Astrocyte of the spinal cord (primary cell): ENCODE measurements around the gene FRMD4B.

Experiments used
- DNase-seq: peaks from one replicate; pipeline ENCODE4 v3.0.0; 2011; ENCODE audit warnings: low read depth, low spot score
- H3K4me3 ChIP-seq: 2 replicates; pipeline ENCODE4 v1.5.1; 2011; ENCODE audit warnings: low read depth, mild to moderate bottlenecking, low read length, moderate library complexity
- in situ Hi-C: cut with HindIII; loops from 2 replicates; pipeline ENCODE4 v1.10.0; 2017; ENCODE audit warnings: low sequenced_read_pairs
- TF ChIP-seq, protein P1 (sequence below): IDR thresholded peaks from 2 replicates; pipeline ENCODE4 v1.5.1; 2012; ENCODE audit warnings: low read depth, mild to moderate bottlenecking, low read length, inconsistent platforms

FRMD4B gene

DNA sequence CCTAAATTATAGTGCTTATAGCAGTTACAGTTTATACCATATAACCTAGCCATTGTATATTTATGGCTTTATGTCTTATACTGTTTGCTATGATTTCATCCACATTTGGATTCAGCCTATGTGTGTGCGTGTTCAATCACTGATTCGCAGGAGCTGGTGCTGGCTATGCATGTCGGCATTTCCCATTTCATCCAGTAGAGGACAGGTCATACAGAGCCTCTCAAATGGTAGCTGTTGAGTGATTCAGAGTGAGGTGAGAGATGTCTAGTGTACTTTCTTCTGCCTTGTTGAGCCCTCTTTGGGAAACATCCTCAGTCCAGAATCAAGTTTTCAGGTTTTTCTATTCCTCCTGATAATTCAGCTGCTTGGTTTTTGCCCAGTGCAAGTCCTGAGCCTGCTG, 76.1 kb downstream of the FRMD4B start:
- H3K4me3 ChIP-seq, result no peak overlapping the region
- in situ Hi-C loops, result no loop called here
- DNase-seq, result peak; percentile 42
- TF ChIP-seq, protein P1, sequence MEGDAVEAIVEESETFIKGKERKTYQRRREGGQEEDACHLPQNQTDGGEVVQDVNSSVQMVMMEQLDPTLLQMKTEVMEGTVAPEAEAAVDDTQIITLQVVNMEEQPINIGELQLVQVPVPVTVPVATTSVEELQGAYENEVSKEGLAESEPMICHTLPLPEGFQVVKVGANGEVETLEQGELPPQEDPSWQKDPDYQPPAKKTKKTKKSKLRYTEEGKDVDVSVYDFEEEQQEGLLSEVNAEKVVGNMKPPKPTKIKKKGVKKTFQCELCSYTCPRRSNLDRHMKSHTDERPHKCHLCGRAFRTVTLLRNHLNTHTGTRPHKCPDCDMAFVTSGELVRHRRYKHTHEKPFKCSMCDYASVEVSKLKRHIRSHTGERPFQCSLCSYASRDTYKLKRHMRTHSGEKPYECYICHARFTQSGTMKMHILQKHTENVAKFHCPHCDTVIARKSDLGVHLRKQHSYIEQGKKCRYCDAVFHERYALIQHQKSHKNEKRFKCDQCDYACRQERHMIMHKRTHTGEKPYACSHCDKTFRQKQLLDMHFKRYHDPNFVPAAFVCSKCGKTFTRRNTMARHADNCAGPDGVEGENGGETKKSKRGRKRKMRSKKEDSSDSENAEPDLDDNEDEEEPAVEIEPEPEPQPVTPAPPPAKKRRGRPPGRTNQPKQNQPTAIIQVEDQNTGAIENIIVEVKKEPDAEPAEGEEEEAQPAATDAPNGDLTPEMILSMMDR, result peak; percentile 73

DNA sequence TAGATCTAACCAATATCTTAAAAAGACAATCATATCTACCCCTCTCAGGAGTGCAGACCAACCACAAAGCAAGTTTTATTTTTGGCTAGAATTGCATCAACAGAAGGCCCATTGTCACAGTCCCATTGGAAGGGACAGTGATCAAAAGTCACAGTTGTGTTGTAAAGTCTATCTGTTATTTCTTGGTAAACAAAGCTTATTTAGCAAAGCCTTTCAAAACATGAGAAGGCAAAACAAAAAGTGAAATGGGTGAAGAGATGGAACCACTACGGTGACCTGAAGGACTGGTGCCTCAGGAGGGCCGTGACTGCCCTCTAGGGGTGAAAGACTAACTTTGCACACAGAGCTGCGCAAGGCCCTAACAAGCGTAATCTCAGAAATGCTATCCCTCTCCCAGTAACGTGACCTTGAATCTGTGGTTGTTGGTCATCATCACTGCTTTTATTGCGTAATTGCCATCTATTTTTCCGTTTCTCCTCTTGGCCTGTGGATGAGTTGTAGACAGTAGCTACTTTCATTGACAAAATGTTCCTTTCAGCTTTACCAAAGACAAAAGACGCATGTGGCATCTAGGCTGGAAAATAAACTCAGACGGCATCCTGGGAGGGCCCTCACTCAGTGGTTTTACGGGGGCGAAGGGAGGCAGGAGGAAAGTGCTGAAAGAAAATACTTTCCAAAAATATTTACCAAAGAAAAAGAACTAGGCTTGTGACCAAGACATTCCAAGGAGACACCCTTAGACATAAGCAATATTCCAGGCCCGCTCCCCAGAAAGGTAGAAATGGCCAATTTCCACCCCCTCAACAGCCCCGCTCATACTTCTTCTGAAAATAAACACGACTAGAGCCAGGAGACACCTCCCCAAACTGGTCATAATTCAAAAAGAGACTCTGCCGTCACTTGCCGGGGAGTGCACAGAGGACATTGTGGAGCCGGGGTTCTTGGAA, 79.4 kb downstream of the FRMD4B start:
- TF ChIP-seq, protein P1, result peak; percentile 94
- in situ Hi-C loops, result no loop called here
- H3K4me3 ChIP-seq, result no peak overlapping the region
- DNase-seq, result peak; percentile 83

DNA sequence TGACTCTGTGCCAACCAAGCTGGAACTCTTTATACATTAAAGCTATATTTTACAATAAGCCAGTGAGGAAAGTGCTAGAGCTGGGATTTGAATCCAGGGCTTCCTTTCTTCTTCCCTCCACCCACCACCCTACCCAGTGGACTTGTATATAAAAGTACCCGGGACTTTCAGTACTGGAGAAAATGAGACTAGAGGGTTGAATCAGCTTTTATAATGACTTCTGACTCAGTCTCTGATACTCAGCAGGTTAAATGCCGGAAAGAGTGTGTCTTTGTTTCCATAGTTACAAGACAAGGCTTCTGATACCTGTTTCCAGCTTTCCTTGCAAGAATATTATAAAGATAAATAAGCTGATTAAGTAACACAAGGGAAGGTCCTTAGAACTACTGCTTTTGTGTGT, 80.9 kb downstream of the FRMD4B start:
- peak; percentile 56 for DNase-seq
- in situ Hi-C loops, result no loop called here
- TF ChIP-seq, protein P1, result no peak
- H3K4me3 ChIP-seq, result no peak overlapping the region

DNA sequence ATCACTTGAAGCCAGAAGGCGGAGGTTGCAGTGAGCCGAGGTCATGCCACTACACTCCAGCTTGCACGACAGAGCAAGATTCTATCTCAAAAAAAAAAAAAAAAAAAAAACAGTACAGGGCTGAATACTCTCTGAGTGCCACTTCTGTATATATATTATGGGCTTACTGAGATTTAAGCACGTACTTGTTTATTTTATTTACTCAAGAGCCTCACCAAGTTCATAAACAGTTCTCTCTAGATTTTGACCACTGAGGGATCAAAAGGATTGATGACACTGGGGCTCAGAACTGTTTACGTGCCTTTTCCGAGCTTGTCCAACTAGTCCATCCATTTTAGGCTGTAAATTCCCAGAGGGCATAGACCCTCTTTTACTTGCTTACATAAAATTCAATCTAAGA, 81.5 kb downstream of the FRMD4B start:
- TF ChIP-seq, protein P1, result no peak
- in situ Hi-C loops, result no loop called here
- no peak overlapping the region for H3K4me3 ChIP-seq
- no peak for DNase-seq

DNA sequence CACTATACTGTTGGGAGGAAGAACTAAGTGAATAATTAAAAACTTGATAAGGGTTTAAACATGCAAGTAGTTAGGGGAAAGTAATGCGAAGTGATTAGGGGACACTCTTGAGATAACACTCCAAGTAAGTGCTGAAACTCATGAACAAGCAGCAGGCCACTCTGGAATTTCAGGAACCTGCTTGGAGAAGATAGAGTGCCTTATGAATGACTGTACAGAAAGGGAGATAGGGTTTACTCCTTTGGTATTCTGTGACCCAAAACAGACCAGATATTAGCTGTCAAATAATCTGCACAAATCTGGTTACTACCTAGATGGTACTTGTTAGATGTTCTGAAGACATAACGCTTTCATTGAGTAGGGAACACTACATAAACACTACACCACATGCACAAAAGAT, 85.6 kb downstream of the FRMD4B start:
- TF ChIP-seq, protein P1, result no peak
- no peak for DNase-seq
- H3K4me3 ChIP-seq, result no peak overlapping the region
- in situ Hi-C loops, result no loop called here

DNA sequence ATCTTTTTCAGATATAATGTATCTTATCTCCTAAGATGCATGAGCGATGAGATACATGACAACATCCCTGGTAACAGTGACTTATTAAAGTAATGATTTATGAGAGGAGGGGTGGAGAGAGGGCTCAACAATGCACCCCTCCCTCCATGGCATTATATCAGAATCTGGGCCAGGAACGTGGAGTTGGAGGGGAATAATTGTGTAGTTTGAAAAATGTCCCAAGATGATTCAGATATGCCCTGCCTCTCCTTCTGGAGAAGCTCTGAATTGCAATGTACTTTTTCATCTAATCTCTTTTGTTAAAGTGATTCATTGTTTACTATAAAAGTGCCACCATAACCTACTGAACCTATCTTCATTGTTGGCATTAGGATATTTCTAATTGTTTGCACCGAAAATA, 86.5 kb downstream of the FRMD4B start:
- no peak overlapping the region for H3K4me3 ChIP-seq
- TF ChIP-seq, protein P1, result peak; percentile 23
- in situ Hi-C loops, result no loop called here
- no peak for DNase-seq
